ENCODE results near the gene ARFGAP1. TPM values are rescaled to one million over a fixed set of nuclear protein-coding genes. Genes with fewer than 3 reads are reported as not detected.
"Not testable (repeated sequence)": the region's sequence is repeated elsewhere in the genome, so short reads cannot be mapped to it uniquely, and the experiment has no call there.

ARFGAP1 gene
- polyA plus RNA-seq, 4 donors: 58.3 to 91.1 (median 76.8) TPM

DNA sequence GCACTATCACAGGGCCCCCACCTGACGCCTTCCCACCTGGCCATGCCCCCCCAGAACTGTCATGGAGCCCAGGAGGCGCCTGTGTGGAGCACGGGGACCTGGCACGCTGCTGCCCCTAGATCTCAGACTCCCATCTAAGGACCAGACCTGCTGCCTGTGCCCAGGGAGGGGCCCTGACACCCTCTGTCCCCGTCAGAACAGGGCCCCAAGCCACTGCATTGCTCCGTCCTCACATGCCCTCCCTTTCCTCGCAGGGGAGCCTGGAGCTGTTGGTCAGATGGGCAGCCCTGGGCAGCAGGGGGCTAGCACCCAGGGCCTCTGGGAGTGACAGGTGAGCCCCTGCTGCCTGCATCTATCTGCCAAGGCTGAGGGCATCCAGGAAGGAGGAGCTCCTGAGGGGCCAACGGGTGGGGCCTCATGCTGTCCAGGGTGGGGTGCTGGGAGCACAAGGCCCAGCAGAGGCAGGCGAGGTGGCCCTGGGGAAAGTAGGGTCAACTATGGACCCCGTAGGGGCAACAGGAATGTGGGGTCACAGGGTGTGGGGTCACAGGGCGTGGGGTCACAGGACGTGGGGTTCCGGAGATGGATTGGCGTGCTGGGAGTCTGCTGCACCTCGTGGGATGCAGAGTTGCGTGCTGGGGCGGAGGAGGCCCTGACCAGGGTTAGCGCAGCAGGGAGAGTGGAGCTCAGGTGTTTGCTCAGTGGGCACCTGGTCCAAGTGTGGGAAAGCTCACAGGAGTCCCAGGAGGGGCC lies 56.9 kb downstream of the ARFGAP1 start:
- DNase-seq (ENCODE audit: low read depth in 4 of 4, low spot score in 3 of 4): no peak

DNA sequence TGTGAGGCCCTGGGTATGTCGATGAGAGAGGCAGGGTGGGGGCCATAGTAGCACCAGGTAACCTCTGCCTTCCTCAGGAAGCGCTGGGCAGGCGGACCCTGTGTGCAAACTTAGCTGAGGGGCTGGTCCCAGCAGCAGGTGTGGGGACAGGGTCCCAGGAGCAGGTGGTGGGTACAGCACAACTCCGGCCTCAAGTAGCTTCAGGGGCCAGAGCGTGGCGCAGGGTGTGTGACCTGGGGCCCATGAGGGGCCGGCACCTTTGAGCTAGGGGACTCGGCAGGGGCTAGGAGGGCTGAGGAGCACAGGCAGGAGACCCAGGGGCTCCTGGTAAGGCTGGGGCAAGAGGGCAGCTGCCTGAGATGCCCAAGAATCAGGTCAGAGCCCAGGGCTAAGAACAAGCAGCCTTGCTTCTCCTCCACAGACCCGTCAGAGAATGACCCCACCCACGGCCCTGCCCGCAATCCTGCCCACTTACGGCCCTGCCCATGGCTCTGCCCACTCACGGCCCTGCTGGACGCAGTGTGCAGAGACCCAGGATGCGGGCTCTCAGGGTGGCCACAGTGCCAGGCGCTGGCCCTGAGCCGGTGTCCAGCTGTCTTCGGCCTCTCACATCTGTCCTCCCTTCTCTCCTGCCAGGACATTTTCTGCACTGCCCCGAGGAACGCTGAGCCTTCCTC lies 57.6 kb downstream of the ARFGAP1 start:
- no peak for DNase-seq (ENCODE audit: low read depth in 4 of 4, low spot score in 3 of 4)

DNA sequence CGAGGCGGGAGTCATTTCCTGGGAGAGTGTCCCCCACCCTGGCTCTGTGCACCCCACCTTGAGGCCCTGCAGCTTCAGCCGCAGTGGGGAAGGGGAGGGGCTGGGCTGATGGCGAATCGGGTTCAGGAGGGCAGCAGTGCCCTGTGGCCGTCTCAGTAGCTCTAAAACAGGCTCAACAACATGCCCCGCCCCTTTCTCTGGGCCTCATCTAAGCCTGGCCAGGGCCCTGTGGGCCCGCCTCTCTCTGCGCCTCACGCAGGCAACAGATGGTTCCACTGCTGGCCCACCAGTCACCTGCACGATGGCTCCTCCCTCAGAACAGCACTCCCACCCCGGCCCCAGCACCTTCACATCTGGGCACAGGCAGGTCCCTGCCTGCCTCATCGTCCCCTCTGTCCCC lies 58.3 kb downstream of the ARFGAP1 start:
- no peak for DNase-seq (ENCODE audit: low read depth in 4 of 4, low spot score in 3 of 4)

DNA sequence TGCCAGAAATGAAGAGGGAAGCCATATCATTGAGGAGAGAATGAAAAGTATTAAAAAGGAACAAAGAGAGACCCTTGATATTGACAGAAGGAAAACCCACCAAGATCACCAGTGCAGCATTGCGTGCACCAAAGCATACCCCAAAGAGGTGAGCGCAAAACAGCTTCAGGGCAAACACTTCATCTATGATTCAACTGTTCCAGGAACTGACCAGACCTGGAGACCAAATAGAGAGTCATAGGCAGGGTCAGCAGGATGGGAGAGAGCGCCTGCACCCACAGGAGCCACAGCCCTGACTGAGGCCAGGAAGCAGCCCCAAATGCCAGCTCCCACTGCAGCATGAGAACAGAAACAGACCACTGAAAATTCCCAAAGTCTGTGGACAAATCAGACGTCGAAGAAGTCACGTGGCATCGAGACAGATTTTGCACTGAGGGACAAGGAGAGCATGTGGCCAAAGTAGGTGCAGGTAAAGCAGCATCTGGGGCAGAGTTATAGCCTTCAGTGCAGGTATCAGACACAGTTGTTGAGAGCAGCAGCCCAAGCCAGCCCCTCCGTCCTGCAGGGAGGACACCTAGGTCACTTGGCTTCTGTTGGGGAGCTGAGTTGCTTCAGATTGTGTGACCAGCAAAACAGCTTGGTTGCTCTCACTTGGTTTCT lies 59.3 kb downstream of the ARFGAP1 start:
- no peak for DNase-seq (ENCODE audit: low read depth in 4 of 4, low spot score in 3 of 4)

DNA sequence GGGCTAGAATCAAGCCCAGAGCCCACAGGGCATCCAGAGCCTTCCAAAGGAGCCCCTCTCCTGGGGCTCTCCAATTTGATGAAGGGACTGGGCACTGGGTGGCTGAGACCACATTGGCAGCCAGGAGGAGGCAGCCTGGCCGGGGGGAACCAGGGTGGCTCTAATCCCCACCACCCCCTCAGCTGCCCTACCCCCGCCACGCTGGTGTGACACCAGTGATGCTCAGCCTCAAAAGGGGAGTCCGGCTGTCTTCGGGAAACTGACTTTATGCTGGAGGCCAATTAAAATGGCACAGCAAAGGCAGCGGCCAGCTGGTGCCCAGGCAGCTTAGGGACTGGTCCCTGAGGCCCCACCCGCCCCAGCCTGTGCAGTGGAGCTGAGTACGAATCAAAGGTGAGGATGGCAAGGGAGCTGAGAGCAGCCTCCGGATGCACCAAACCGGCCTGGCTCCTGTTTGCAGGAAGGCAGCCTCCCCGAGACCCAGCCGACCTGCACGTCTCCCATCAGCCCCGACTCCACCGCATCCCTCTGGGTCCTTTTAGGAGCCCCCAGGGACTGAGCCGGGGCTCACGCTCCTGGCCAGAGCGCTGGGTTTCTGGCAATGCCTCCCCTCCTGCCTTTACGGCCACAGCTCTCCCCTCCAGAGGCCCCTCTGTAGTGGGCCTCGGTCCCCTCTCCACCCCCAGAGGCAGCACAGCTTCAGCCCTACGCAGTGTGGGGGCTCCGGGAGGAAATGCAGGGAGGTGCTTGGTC lies 60.1 kb downstream of the ARFGAP1 start:
- no peak for DNase-seq (ENCODE audit: low read depth in 4 of 4, low spot score in 3 of 4)

DNA sequence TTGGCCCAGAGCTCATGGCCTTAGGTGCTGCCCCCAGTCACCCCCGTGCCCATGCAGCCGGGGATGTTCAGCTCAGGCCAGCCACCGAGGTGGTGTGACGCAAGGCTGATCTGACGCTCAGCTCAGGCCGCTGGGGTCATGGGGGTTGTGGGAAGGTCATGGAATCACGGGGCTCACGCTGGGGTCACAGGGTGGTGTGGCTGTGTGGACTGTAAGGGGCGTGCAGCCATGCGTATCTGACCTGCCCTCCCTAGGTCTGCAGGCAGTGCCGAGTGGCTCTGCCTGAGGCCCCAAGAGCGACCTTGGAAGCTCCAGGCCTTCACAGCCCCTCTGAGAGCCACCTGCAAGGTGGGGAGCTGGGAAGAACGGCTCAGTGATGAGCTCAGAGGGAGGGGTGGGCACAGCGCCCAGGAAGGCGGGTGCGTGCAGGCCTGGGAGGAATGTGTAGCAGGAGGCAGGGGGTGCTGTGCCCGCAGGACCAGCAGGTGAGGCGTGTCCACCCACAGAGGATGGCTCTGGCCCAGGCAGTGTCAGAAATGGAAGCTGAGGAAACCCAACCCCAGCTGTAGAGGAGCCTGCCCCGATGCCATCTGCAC lies 60.7 kb downstream of the ARFGAP1 start:
- no peak for DNase-seq (ENCODE audit: low read depth in 4 of 4, low spot score in 3 of 4)

DNA sequence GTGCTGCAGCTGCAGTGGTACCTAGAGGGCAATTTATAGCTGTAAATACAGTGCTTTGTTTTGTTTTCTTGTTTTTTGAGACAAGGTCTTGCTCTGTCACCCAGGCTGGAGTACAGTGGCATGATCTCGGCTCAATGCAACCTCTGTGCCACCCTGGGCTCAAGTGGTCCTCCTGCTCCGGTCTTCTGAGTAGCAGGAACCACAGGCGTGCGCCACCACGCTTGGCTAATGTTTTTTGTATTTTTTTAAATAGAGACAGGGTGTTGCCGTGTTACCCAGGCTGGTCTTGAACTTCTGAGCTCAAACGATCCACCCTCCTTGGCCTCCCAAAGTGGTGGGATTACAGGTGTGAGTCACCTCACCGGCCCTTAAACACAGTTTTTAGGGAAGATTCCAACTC lies 61.7 kb downstream of the ARFGAP1 start:
- no peak for DNase-seq (ENCODE audit: low read depth in 4 of 4, low spot score in 3 of 4)

DNA sequence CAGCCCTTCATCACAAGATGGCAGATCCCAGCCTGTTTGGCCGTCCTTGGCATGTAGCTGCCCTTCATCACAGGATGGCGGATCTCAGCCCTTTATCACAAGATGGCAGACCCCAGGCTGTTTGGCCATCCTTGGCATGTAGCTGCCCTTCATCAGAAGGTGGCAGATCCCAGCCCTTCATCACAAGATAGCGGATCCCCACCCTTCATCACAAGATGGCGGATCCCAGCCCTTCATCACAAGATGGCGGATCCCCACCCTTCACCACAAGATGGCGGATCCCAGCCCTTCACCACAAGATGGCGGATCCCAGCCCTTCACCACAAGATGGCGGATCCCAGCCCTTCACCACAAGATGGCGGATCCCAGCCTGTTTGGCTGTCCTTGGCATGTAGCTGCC lies 62.4 kb downstream of the ARFGAP1 start:
- DNase-seq (ENCODE audit: low read depth in 4 of 4, low spot score in 3 of 4): not testable (repeated sequence)

DNA sequence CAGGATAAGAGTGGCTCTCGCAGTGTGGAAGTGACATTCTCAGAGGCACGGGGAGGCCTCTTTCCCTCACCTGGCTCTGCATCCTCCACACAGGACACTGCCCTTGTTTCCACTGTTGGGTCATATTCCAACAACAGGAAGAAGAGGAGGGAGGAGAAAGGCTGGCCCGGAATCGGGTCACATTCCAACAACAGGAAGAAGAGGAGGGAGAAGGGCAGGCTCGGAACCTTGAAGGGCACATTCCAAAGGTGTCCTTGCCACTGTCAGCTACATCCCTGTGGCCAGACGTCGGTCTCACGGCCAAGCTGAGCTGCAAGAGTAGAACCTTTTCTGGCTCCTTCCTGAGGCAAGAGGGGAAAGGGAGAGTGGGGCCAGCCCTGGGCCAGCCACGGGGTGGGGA lies 63.1 kb downstream of the ARFGAP1 start:
- DNase-seq (ENCODE audit: low read depth in 4 of 4, low spot score in 3 of 4): no peak

DNA sequence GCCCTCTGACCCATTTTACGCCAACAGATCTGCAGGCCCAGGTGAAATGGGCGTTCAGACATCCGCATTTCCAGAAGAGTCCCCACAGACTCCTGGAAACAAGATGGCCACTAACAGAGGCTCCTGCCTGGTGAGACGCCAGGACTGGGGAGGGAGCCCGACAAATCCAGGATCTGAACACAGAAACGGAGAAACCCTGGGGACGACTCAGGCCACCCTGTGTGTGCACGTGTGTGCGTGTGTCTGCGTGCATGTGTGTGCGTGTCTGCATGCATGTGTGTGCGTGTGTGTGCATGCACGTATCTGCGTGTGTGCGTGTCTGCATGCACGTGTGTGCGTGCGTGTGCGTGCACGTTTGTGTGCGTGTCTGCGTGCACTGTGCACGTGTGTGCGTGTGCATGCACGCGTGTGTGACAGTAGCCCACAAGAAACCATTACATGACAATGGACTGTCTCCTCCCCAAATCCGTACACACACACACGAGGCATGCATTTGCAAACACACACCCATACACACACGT lies 63.7 kb downstream of the ARFGAP1 start:
- DNase-seq (ENCODE audit: low read depth in 4 of 4, low spot score in 3 of 4): no peak

DNA sequence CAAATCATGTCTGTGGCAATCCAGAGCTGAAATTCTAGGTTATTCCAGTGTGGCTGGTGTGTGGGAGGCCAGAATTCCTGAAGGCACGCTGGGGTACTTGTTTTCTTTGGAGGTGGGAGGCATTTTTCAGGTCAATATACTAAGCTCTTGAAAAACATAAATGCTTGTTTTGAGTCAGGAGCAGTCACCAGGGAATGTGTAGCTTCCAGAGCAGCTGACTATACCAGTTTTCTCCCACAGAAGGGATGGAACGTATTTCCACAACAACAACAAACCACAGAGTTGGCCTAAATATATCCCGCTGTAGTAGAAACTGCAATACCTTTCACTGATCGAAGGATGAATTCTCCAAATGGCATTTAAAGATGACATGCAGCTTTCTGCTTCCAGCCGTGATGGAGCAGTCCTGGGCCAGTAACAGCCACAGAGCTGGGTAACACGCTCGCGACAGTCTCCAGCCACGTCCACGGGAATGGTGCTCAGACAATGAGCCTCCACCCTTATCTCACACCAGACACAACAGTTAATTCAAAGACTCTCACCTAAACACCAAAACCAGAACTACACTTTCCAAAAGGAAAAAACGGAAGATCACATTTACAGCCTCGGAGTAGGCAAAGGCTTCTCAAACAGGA lies 65.3 kb downstream of the ARFGAP1 start:
- DNase-seq (ENCODE audit: low read depth in 4 of 4, low spot score in 3 of 4): no peak

Other genes starting within 250 kb of the ARFGAP1 start
- 10 to 100 TPM; 39.6 to 46.7 (median 42.8) TPM for gene YTHDF1, start 56.7 kb upstream of the ARFGAP1 start, polyA plus RNA-seq (ENCODE audit: insufficient read length in 4 of 4)
- gene BIRC7, start 36.9 kb upstream of the ARFGAP1 start, polyA plus RNA-seq (ENCODE audit: insufficient read length in 4 of 4): 1 to 10 TPM in 1 of 4 donors, under 1 TPM in 3; 0.38 to 2.8 (median 0.82) TPM
- gene NKAIN4, start 18.4 kb upstream of the ARFGAP1 start, polyA plus RNA-seq (ENCODE audit: insufficient read length in 4 of 4): 10 to 100 TPM; 24.2 to 40.8 (median 27.2) TPM
- gene COL20A1, start 20.4 kb downstream of the ARFGAP1 start, polyA plus RNA-seq (ENCODE audit: insufficient read length in 4 of 4): under 1 TPM; 0.37 to 0.89 (median 0.68) TPM
- 10 to 100 TPM in 2 of 4 donors, 1 to 10 TPM in 2; 1.6 to 24.5 (median 7.5) TPM for gene CHRNA4, start 88.5 kb downstream of the ARFGAP1 start, polyA plus RNA-seq (ENCODE audit: insufficient read length in 4 of 4)
- gene KCNQ2, start 199.8 kb downstream of the ARFGAP1 start, polyA plus RNA-seq (ENCODE audit: insufficient read length in 4 of 4): 1 to 10 TPM; 1.9 to 9.0 (median 6.4) TPM
- 1 to 10 TPM in 3 of 4 donors, under 1 TPM in 1; 0.97 to 2.5 (median 2.0) TPM for gene EEF1A2, start 226.3 kb downstream of the ARFGAP1 start, polyA plus RNA-seq (ENCODE audit: insufficient read length in 4 of 4)
- gene PPDPF, start 248.0 kb downstream of the ARFGAP1 start, polyA plus RNA-seq (ENCODE audit: insufficient read length in 4 of 4): 100 to 1,000 TPM; 131 to 374 (median 203) TPM

Data from left renal pelvis (tissue), 4 donors.